A549 (cell line): ENCODE data around the gene LAMTOR3. TPM values are rescaled to one million over a fixed set of nuclear protein-coding genes. Genes with fewer than 3 reads are reported as not detected.

Experiments
- ATAC-seq, 2 experiments: fragments of 200-7000 bp in 1 of 2; fragments of >200 bp in 1 of 2; cut with Nextera tagmentation in 1 of 2; cut with Tn5 transposase in 1 of 2; 3 replicates each; pipeline versions ENCODE4 v1.8.0 to v1.9.1; 2018 to 2020; ENCODE audit warnings: mild to moderate bottlenecking in 1 of 2, moderate library complexity in 1 of 2
- CTCF ChIA-PET: fragments of 300-600 bp; sonication (Branson Sonifier 250); formaldehyde crosslinking; extraction: SDS; loops from one replicate; lab custom pipeline; 2021; ENCODE audit warnings: antibody characterized with exemption, inconsistent platforms; lab: Yijun Ruan, JAX
- POLR2A ChIA-PET: fragments of 350-600 bp; formaldehyde crosslinking; extraction: SDS; loops from one replicate; lab custom pipeline; 2021; ENCODE audit warnings: antibody characterized with exemption, inconsistent platforms; lab: Yijun Ruan, JAX
- DNase-seq, 2 experiments: peaks; one replicate each; pipeline versions ENCODE4 v3.0.0 to v3.0.0-alpha.2; 2011 to 2016; ENCODE audit warnings: low read depth in 1 of 2, low spot score in 1 of 2
- FAIRE-seq: peaks from 2 replicates; lab custom pipeline; 2011; peaks lifted over from hg19 to GRCh38; lab: Jason Lieb, UNC
- H3K27ac ChIP-seq, 2 experiments: fragments of >200 bp; sonication (Bioruptor Twin); formaldehyde crosslinking; 3 replicates each; pipeline ENCODE4 v1.5.1; 2016 to 2017
- H3K4me1 ChIP-seq: fragments of >200 bp; sonication (Bioruptor Twin); formaldehyde crosslinking; 3 replicates; pipeline ENCODE4 v1.6.1; 2016
- H3K4me2 ChIP-seq: fragments of >200 bp; sonication (Bioruptor Twin); formaldehyde crosslinking; 3 replicates; pipeline ENCODE4 v1.6.1; 2016
- H3K4me3 ChIP-seq: fragments of >200 bp; sonication (Bioruptor Twin); formaldehyde crosslinking; 3 replicates; pipeline ENCODE4 v1.5.1; 2016
- H3K9me3 ChIP-seq: fragments of >200 bp; sonication (Bioruptor Twin); formaldehyde crosslinking; 3 replicates; pipeline ENCODE4 v1.6.1; 2016
- CBX8 ChIP-seq: fragments of 200-600 bp; sonication (generic); IDR thresholded peaks from 2 replicates; pipeline ENCODE4 v1.6.1; 2016
- E2F6 ChIP-seq: IDR thresholded peaks from 2 replicates; pipeline ENCODE4 v1.6.1; 2012; ENCODE audit warnings: low read depth, borderline replicate concordance
- ESRRA ChIP-seq: fragments of 150-350 bp; IDR thresholded peaks from 2 replicates; pipeline ENCODE4 v1.6.1; 2014; ENCODE audit warnings: mild to moderate bottlenecking, low read length, borderline replicate concordance
- HMGXB4 ChIP-seq: fragments of 250-450 bp; sonication (Bioruptor Pico); IDR thresholded peaks from 2 replicates; pipeline ENCODE4 v1.5.0; 2021; ENCODE audit warnings: mild to moderate bottlenecking, moderate library complexity, borderline replicate concordance
- HOXB13 ChIP-seq: fragments of 250-450 bp; sonication (Bioruptor Pico); IDR thresholded peaks from 2 replicates; pipeline ENCODE4 v1.5.0; 2020; ENCODE audit warnings: low read depth, mild to moderate bottlenecking, moderate library complexity
- JUNB ChIP-seq: fragments of >200 bp; sonication (Bioruptor Twin); formaldehyde crosslinking; IDR thresholded peaks from 2 replicates; pipeline ENCODE4 v1.6.1; 2016
- KDM1A ChIP-seq: fragments of 200-600 bp; sonication (generic); IDR thresholded peaks from 2 replicates; pipeline ENCODE4 v1.6.1; 2016; ENCODE audit warnings: low read depth, mild to moderate bottlenecking
- MAZ ChIP-seq: fragments of 150-350 bp; IDR thresholded peaks from 2 replicates; pipeline ENCODE4 v1.6.1; 2014; ENCODE audit warnings: antibody characterized with exemption, low read depth, low read length, borderline replicate concordance
- NPAS2 ChIP-seq: fragments of 250-450 bp; sonication (Bioruptor Pico); IDR thresholded peaks from 2 replicates; pipeline ENCODE4 v1.8.0; 2022; ENCODE audit warnings: mild to moderate bottlenecking, moderate library complexity, borderline replicate concordance
- NR3C1 ChIP-seq: fragments of >200 bp; sonication (Bioruptor Twin); formaldehyde crosslinking; IDR thresholded peaks from 3 replicates; pipeline ENCODE4 v1.6.1; 2017
- POLR2A ChIP-seq: IDR thresholded peaks from 2 replicates; pipeline ENCODE4 v1.6.1; 2012; ENCODE audit warnings: mild to moderate bottlenecking, low read length
- RARB ChIP-seq: fragments of 250-450 bp; sonication (Bioruptor Pico); IDR thresholded peaks from 2 replicates; pipeline ENCODE4 v1.8.0; 2021; ENCODE audit warnings: mild to moderate bottlenecking, moderate library complexity
- RCOR1 ChIP-seq: fragments of 150-350 bp; IDR thresholded peaks from 2 replicates; pipeline ENCODE4 v1.6.1; 2014; ENCODE audit warnings: antibody characterized with exemption, low read length, low read depth
- RNF2 ChIP-seq: fragments of 200-600 bp; sonication (generic); IDR thresholded peaks from 2 replicates; pipeline ENCODE4 v1.6.1; 2016; ENCODE audit warnings: low read depth, mild to moderate bottlenecking, antibody characterized with exemption, moderate library complexity, borderline replicate concordance
- SMC3 ChIP-seq: fragments of >200 bp; sonication (Bioruptor Twin); formaldehyde crosslinking; IDR thresholded peaks from 3 replicates; pipeline ENCODE4 v1.6.1; 2018; ENCODE audit warnings: inconsistent platforms
- ZC3H11A ChIP-seq: fragments of 450-650 bp; IDR thresholded peaks from 2 replicates; pipeline ENCODE4 v1.6.1; 2014; ENCODE audit warnings: antibody characterized with exemption, mild to moderate bottlenecking
- ZFP36 ChIP-seq: fragments of 450-650 bp; IDR thresholded peaks from 2 replicates; pipeline ENCODE4 v1.6.1; 2014; ENCODE audit warnings: borderline replicate concordance; ENCODE audit not compliant: partially characterized antibody
- ZNF302 ChIP-seq: fragments of 250-450 bp; sonication (Bioruptor Pico); IDR thresholded peaks from 2 replicates; pipeline ENCODE4 v1.9.0; 2021; ENCODE audit warnings: inconsistent platforms, mild to moderate bottlenecking, moderate library complexity
- WGBS: methylation state at CpG from one replicate; pipeline ENCODE4 v1.1.6; 2017; ENCODE audit errors: missing lambda C conversion rate; 5-methylcytosine and 5-hydroxymethylcytosine counted together
- polyA plus RNA-seq, 4 experiments: library from polyadenylated mRNA; depleted of rRNA in 3 of 4; stranded (reverse); fragments of >200 nt; fragmentation: RNase III in 1 of 4; extraction: RNeasy Plus Mini Kit Qiagen cat#74134 plus additional on column Dnase treatment in 1 of 4; gene quantifications; 2 replicates in 3 of 4; 3 replicates in 1 of 4; pipeline ENCODE4 v1.2.3, GENCODE V29; 2011 to 2017
- TF ChIP-seq, protein P1 (sequence below): IDR thresholded peaks from 2 replicates; pipeline ENCODE4 v1.6.1; 2012
- TF ChIP-seq, protein P2 (sequence below): fragments of >200 bp; sonication (Bioruptor Twin); formaldehyde crosslinking; IDR thresholded peaks from 3 replicates; pipeline ENCODE4 v1.6.1; 2016

Gene LAMTOR3
- polyA plus RNA-seq, 2 of the 4 experiments (the other 2 are of a cell fraction), result 21.3 to 40.8 TPM

DNA sequence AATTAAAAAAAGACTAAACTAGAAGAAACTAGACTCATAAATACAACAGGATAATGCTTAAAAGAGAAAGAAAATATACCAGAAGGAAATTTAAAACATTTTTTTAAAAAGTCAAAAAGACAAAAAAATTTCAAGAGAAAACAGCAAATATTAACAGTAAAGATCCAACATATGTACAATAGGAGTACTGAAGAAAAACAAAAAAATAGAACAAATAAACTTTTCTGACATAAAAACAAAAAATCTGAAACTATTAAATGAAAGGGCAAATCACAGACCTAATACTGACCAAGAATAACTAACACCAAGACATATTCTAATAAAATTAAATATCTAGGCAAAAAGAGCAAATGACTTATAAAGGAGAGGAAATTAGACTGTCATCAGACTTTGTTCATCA, 40.7 kb upstream of the LAMTOR3 start:
- DNase-seq, result no peak
- no peak for ATAC-seq
- Histone ChIP-seq H3K27ac (no peak overlapping the region), H3K4me1 (no peaks in the 10 kb centered on the region), H3K9me3 (peaks cover 16% of the 10 kb centered on the region; the same call in 2 of the 3 replicates), H3K4me2 (no peak overlapping the region), H3K4me3 (no peak overlapping the region)
- TF ChIP-seq HOXB13 (CRISPR knock-in tag), result no peak
- no peak for TF ChIP-seq RARB (CRISPR knock-in tag)
- FAIRE-seq, result no peak
- CTCF ChIA-PET, result interaction anchor here (0.6 kb wide), 1 partner anchor 64 kb away, joined by 3 read pairs; no protein-coding TSS in a partner anchor
- POLR2A ChIA-PET, result no interaction called here

DNA sequence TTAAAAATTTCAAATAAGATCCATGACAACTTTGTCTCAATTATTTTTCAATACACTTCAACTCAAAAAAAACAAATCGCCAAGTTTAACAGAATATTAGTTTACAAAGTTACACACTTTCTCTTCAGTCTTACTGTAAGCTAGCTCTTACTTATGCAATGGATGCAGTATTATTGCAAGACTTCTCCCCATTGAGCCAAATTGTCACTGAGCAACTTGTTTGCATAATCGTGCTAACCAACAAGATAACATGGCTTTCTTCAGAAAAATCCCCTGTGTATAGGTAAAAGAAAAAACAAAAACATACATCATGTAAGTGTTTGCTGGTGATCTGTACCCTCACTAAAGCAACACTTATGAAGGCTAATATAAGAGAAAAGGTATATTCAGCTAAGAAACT, 33.3 kb upstream of the LAMTOR3 start:
- no peak overlapping the region for H3K27ac ChIP-seq
- ChIA-PET POLR2A (no interaction called here), CTCF (interaction anchor here (1.0 to 1.3 kb wide), 2 partner anchors 19 to 21 kb away, joined by 3 read pairs; partner anchors contain the start of gene DNAJB14)
- TF ChIP-seq HMGXB4 (CRISPR knock-in tag), result no peak
- no peak for TF ChIP-seq RNF2
- TF ChIP-seq, protein P1, sequence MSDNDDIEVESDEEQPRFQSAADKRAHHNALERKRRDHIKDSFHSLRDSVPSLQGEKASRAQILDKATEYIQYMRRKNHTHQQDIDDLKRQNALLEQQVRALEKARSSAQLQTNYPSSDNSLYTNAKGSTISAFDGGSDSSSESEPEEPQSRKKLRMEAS, result no peak
- no peak for TF ChIP-seq MAZ
- no peak for TF ChIP-seq POLR2A
- ATAC-seq (no peak), FAIRE-seq (no peak), DNase-seq (no peak)
- H3K4me1 ChIP-seq, result no peaks in the 10 kb centered on the region
- no peak overlapping the region for H3K4me3 ChIP-seq
- no peaks in the 10 kb centered on the region for H3K9me3 ChIP-seq
- no peak overlapping the region for H3K4me2 ChIP-seq
- 88% methylated on average over 2 of the region's 2 CpGs for WGBS

DNA sequence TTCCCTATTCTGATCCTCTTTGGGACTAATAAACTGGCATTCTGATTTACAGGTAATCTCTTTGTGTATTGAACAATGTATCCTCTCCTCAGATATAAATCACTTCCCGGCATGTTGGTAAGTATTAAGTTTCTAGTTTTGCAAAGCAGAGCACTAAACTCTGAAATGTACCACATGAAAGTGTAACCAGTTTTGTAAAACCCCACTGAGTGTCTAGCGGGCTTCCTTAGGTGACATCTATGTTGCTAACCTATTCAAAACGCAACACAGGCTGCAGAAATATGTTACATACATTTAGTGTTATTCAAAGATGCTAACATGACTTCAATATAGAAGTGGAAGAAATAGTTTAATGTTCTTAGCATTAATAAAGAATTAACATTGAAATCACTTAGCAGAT, 26.9 kb upstream of the LAMTOR3 start:
- H3K9me3 ChIP-seq, result no peaks in the 10 kb centered on the region
- WGBS, result 95% methylated on average over 3 of the region's 3 CpGs
- no peaks in the 10 kb centered on the region for H3K4me1 ChIP-seq
- TF ChIP-seq E2F6, result no peak
- no peak for TF ChIP-seq ZC3H11A
- no peak for TF ChIP-seq NPAS2 (CRISPR knock-in tag)
- TF ChIP-seq, protein P2, sequence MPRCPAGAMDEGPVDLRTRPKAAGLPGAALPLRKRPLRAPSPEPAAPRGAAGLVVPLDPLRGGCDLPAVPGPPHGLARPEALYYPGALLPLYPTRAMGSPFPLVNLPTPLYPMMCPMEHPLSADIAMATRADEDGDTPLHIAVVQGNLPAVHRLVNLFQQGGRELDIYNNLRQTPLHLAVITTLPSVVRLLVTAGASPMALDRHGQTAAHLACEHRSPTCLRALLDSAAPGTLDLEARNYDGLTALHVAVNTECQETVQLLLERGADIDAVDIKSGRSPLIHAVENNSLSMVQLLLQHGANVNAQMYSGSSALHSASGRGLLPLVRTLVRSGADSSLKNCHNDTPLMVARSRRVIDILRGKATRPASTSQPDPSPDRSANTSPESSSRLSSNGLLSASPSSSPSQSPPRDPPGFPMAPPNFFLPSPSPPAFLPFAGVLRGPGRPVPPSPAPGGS, result no peak
- TF ChIP-seq KDM1A, result no peak
- no peak for TF ChIP-seq ZNF302 (CRISPR knock-in tag)
- no peak for TF ChIP-seq RCOR1
- TF ChIP-seq NR3C1, result no peak
- no peak for TF ChIP-seq ESRRA
- TF ChIP-seq JUNB, result no peak
- no peak for TF ChIP-seq RNF2
- no peak for TF ChIP-seq ZFP36
- TF ChIP-seq CBX8, result no peak
- TF ChIP-seq POLR2A, result no peak
- no peak for TF ChIP-seq SMC3
- DNase-seq, result no peak
- CTCF ChIA-PET, result no interaction called here
- H3K27ac ChIP-seq, result no peak overlapping the region
- no peak for FAIRE-seq
- H3K4me3 ChIP-seq, result no peak overlapping the region
- ATAC-seq, result no peak
- H3K4me2 ChIP-seq, result no peak overlapping the region
- POLR2A ChIA-PET, result no interaction called here
